ENCODE data around the gene DCAF11. TPM values are rescaled to one million over a fixed set of nuclear protein-coding genes. Genes with fewer than 3 reads are reported as not detected.

Gene DCAF11
- total RNA-seq, 2 donors from 2014 or later, result 52.8 to 54.2 TPM

DNA sequence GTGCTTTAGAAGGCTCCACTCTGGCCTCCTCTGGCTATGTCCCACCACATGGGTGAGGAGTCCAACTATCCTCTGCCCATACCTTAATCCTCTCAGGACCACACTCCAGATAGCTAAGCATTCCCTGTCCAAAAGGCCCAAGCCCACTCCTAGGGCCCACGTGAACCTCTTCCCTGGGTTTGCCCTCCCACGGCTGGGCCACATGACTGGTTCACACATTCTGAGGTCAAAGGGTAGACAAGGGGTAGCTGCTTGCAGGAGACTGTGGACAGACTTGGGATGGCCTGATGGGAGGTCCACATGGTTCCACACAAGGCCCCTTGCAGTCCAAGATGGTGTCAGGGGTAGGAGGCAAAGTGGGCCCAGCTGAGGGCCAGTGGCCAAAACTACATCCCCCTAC lies 26.5 kb upstream of the DCAF11 start:
- Histone ChIP-seq H3K9me3 (no peaks in the 10 kb centered on the region), H3K36me3 (no peaks in the 10 kb centered on the region), H3K27ac (no peak overlapping the region), H3K4me1 (ENCODE audit: control insufficient read depth in 1 of 2, low read depth in 2 of 2) (peaks cover 2 to 8% of the 10 kb centered on the region in 2 donors), H3K4me3 (no peak overlapping the region), H3K27me3 (replicated peaks; ENCODE audit: insufficient read depth) (no peaks in the 10 kb centered on the region)
- ATAC-seq (ENCODE audit: insufficient number of reproducible peaks, low FRiP score, low read depth) (no peak), DNase-seq (ENCODE audit: low spot score) (no peak)
- TF ChIP-seq CTCF (IDR thresholded peaks at IDR 0.05), result no peak

DNA sequence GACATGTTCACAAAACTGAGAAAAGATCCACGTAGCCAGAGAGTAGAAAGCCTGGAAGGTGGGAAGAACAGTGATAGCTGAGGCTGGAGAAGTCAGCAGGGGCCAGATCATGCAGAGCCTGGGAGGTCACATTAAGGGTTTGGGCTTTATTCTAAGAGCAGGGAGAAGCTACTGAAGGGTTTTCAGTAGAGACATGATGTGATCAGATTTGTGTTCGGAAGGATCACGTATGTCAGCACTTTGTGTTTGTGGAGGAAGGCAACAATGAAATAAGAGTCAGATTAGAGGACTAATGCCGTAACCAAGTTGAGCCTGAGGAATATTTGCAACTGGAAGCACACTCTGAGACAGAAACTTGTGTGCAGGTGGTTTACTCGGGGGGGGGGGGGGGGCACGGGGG lies 24.7 kb upstream of the DCAF11 start:
- ATAC-seq (ENCODE audit: insufficient number of reproducible peaks, low FRiP score, low read depth) (no peak), DNase-seq (ENCODE audit: low spot score) (no peak)
- Histone ChIP-seq H3K27me3 (replicated peaks; ENCODE audit: insufficient read depth) (no peaks in the 10 kb centered on the region), H3K4me1 (ENCODE audit: control insufficient read depth in 1 of 2, low read depth in 2 of 2) (peaks cover 9 to 16% of the 10 kb centered on the region in 2 donors), H3K9me3 (no peaks in the 10 kb centered on the region), H3K36me3 (no peaks in the 10 kb centered on the region), H3K4me3 (no peak overlapping the region), H3K27ac (no peak overlapping the region)
- TF ChIP-seq CTCF (IDR thresholded peaks at IDR 0.05), result no peak

- ATAC-seq (ENCODE audit: insufficient number of reproducible peaks, low FRiP score, low read depth), result no peak
- Histone ChIP-seq H3K27me3 (replicated peaks; ENCODE audit: insufficient read depth) (no peaks in the 10 kb centered on the region), H3K27ac (no peak overlapping the region), H3K4me3 (no peak overlapping the region), H3K36me3 (no peaks in the 10 kb centered on the region), H3K4me1 (ENCODE audit: control insufficient read depth in 1 of 2, low read depth in 2 of 2) (peaks cover 9 to 25% of the 10 kb centered on the region in 2 donors), H3K9me3 (no peaks in the 10 kb centered on the region)
- TF ChIP-seq CTCF (IDR thresholded peaks at IDR 0.05), result no peak
- no peak for DNase-seq (ENCODE audit: low spot score)
Measured at GRCh38 chr14:24092110-24092504, 22.5 kb upstream of the DCAF11 start.

- no peaks in the 10 kb centered on the region for H3K27me3 ChIP-seq (replicated peaks; ENCODE audit: insufficient read depth)
- no peak overlapping the region for H3K4me3 ChIP-seq
- no peaks in the 10 kb centered on the region for H3K36me3 ChIP-seq
- TF ChIP-seq CTCF (IDR thresholded peaks at IDR 0.05), result no peak
- ATAC-seq (ENCODE audit: insufficient number of reproducible peaks, low FRiP score, low read depth) (no peak), DNase-seq (ENCODE audit: low spot score) (no peak)
- peak overlapping the region; percentile 92 for H3K27ac ChIP-seq
- peaks cover 9 to 25% of the 10 kb centered on the region in 2 donors for H3K4me1 ChIP-seq (ENCODE audit: control insufficient read depth in 1 of 2, low read depth in 2 of 2)
- H3K9me3 ChIP-seq, result no peaks in the 10 kb centered on the region
Measured at GRCh38 chr14:24092505-24093206, 21.9 kb upstream of the DCAF11 start.

GRCh38 chr14:24093207-24093900 lies 21.2 kb upstream of the DCAF11 start:
- Histone ChIP-seq H3K9me3 (no peaks in the 10 kb centered on the region), H3K4me1 (ENCODE audit: control insufficient read depth in 1 of 2, low read depth in 2 of 2) (peaks cover 9 to 25% of the 10 kb centered on the region in 2 donors), H3K27ac (peak overlapping the region; percentile 92), H3K4me3 (peak overlapping the region; percentile 99), H3K36me3 (no peaks in the 10 kb centered on the region), H3K27me3 (replicated peaks; ENCODE audit: insufficient read depth) (no peaks in the 10 kb centered on the region)
- DNase-seq (ENCODE audit: low spot score) (no peak), ATAC-seq (ENCODE audit: insufficient number of reproducible peaks, low FRiP score, low read depth) (peak; percentile 21)
- TF ChIP-seq CTCF (IDR thresholded peaks at IDR 0.05), result no peak

All from thoracic aorta (tissue), 2 donors.